HT-29 (cell line): Measurements from ENCODE around the gene TLE5. TPM values are rescaled to one million over a fixed set of nuclear protein-coding genes. Genes with fewer than 3 reads are reported as not detected.

Source experiments
- total RNA-seq: library from RNA; depleted of rRNA; stranded (reverse); fragments of >200 nt; shearing (Covaris generic); gene quantifications from 2 replicates; pipeline ENCODE4 v1.2.3, GENCODE V29; 2014; rRNA removed

The TLE5 gene
- total RNA-seq, 1 experiment from 2014 or later = 359 TPM

Other genes starting within 250 kb of the TLE5 start
- gene ZNF554, start 242.6 kb downstream of the TLE5 start, total RNA-seq = 1.2 TPM in 2 replicates
- 0.65 and 1.3 TPM in 2 replicates for gene ZNF555, start 221.0 kb downstream of the TLE5 start, total RNA-seq
- gene ZNF556, start 195.2 kb downstream of the TLE5 start, total RNA-seq = 0.03 and 0.23 TPM in 2 replicates
- 5.6 and 5.7 TPM in 2 replicates for gene ZNF57, start 161.6 kb downstream of the TLE5 start, total RNA-seq
- gene ZNF77, start 117.5 kb downstream of the TLE5 start, total RNA-seq = 0.86 and 1.7 TPM in 2 replicates
- gene TLE6, start 84.9 kb downstream of the TLE5 start, total RNA-seq = 0.48 TPM in 1 of 2 replicates, not detected in the other
- gene TLE2, start 33.2 kb downstream of the TLE5 start, total RNA-seq = 0.08 and 1.1 TPM in 2 replicates
- gene GNA11, start 31.9 kb upstream of the TLE5 start, total RNA-seq = 54.1 and 68.2 TPM in 2 replicates
- 15.9 and 20.0 TPM in 2 replicates for gene GNA15, start 73.5 kb upstream of the TLE5 start, total RNA-seq
- gene S1PR4, start 116.3 kb upstream of the TLE5 start, total RNA-seq = not detected in 2 replicates
- gene NCLN, start 123.4 kb upstream of the TLE5 start, total RNA-seq = 95.3 and 104 TPM in 2 replicates
- gene CELF5, start 162.2 kb upstream of the TLE5 start, total RNA-seq = 0.10 and 0.53 TPM in 2 replicates